Osteoblast (primary cell): Measurements from ENCODE around the gene C20orf144. TPM values are rescaled to one million over a fixed set of nuclear protein-coding genes. Genes with fewer than 3 reads are reported as not detected.

ENCODE experiments used
- DNase-seq: peaks from one replicate; pipeline ENCODE4 v3.0.0; 2011; ENCODE audit warnings: low spot score, mixed read lengths; ENCODE audit not compliant: insufficient read length; ENCODE audit errors: missing footprints
- H2AFZ ChIP-seq: 2 replicates; pipeline ENCODE4 v1.6.0; 2011; ENCODE audit warnings: mild to moderate bottlenecking, low read length
- H3K27ac ChIP-seq: 2 replicates; pipeline ENCODE4 v1.5.1; 2011; ENCODE audit warnings: mild to moderate bottlenecking, low read depth, low read length, moderate library complexity
- H3K27me3 ChIP-seq: 2 replicates; pipeline ENCODE4 v1.6.0; 2012; ENCODE audit warnings: mild to moderate bottlenecking, control low read depth, inconsistent platforms, low read length, moderate library complexity; ENCODE audit not compliant: insufficient read depth
- H3K36me3 ChIP-seq: 2 replicates; pipeline ENCODE4 v1.5.1; 2011; ENCODE audit warnings: mild to moderate bottlenecking, low read length, control low read depth, moderate library complexity; ENCODE audit not compliant: insufficient read depth
- H3K4me1 ChIP-seq: 2 replicates; pipeline ENCODE4 v1.5.1; 2011; ENCODE audit warnings: mild to moderate bottlenecking, low read length, control low read depth, moderate library complexity; ENCODE audit not compliant: insufficient read depth
- H3K4me2 ChIP-seq: 2 replicates; pipeline ENCODE4 v1.6.0; 2011; ENCODE audit warnings: mild to moderate bottlenecking, low read length; ENCODE audit not compliant: insufficient read depth
- H3K4me3 ChIP-seq: fragments of 200-600 bp; sonication (generic); 3 replicates; pipeline ENCODE4 v1.5.1; 2012; ENCODE audit warnings: mild to moderate bottlenecking, low read length, inconsistent platforms; ENCODE audit not compliant: insufficient read depth
- H3K79me2 ChIP-seq: 2 replicates; pipeline ENCODE4 v1.6.0; 2012; ENCODE audit warnings: mild to moderate bottlenecking, low read length, control low read depth, inconsistent platforms; ENCODE audit not compliant: insufficient read depth
- H3K9me3 ChIP-seq: 2 replicates; pipeline ENCODE4 v1.5.1; 2011; ENCODE audit warnings: low read depth, low read length, control low read depth
- H4K20me1 ChIP-seq: 2 replicates; pipeline ENCODE4 v1.6.0; 2012; ENCODE audit warnings: mild to moderate bottlenecking, low read length, control low read depth; ENCODE audit not compliant: insufficient read depth
- total RNA-seq: library from RNA; depleted of rRNA; stranded (reverse); fragments of >200 nt; gene quantifications from 2 replicates; pipeline ENCODE4 v1.2.3, GENCODE V29; 2012
- TF ChIP-seq, protein P1 (sequence below): IDR thresholded peaks from 2 replicates; pipeline ENCODE4 v1.5.1; 2011; ENCODE audit warnings: mild to moderate bottlenecking, low read depth, low read length, moderate library complexity; ENCODE audit errors: extremely low read depth

The C20orf144 gene
- total RNA-seq, 1 donor = under 0.01 TPM

DNA sequence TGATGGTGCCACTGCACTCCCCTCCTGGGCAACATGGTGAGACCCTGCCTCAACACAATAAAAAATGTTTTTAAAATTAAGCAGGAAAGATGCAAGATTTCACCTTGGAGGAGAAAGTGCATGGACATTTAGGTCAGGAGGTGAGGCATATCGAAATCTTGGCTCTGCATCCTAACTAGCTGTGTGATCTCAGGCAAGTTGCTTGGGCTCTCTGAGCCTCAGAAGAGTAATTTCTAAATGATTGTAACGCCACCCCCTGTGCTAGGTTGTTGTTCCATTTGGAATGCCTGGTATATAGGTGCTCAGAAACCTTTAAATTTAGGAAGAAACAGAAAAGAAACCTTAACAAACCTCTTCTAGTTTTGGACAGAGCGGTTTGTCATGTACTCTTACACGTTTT, 35.9 kb upstream of the C20orf144 start:
- H3K4me3 ChIP-seq = no peak overlapping the region
- no peaks in the 10 kb centered on the region for H3K79me2 ChIP-seq
- no peaks in the 10 kb centered on the region for H3K9me3 ChIP-seq
- TF ChIP-seq, protein P1, sequence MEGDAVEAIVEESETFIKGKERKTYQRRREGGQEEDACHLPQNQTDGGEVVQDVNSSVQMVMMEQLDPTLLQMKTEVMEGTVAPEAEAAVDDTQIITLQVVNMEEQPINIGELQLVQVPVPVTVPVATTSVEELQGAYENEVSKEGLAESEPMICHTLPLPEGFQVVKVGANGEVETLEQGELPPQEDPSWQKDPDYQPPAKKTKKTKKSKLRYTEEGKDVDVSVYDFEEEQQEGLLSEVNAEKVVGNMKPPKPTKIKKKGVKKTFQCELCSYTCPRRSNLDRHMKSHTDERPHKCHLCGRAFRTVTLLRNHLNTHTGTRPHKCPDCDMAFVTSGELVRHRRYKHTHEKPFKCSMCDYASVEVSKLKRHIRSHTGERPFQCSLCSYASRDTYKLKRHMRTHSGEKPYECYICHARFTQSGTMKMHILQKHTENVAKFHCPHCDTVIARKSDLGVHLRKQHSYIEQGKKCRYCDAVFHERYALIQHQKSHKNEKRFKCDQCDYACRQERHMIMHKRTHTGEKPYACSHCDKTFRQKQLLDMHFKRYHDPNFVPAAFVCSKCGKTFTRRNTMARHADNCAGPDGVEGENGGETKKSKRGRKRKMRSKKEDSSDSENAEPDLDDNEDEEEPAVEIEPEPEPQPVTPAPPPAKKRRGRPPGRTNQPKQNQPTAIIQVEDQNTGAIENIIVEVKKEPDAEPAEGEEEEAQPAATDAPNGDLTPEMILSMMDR = no peak
- DNase-seq = no peak
- H3K27ac ChIP-seq = no peak overlapping the region
- H2AFZ ChIP-seq = no peak overlapping the region
- no peaks in the 10 kb centered on the region for H3K27me3 ChIP-seq
- no peak overlapping the region for H3K4me2 ChIP-seq
- peaks cover 2% of the 10 kb centered on the region for H4K20me1 ChIP-seq
- no peaks in the 10 kb centered on the region for H3K4me1 ChIP-seq
- peaks cover 43% of the 10 kb centered on the region for H3K36me3 ChIP-seq

DNA sequence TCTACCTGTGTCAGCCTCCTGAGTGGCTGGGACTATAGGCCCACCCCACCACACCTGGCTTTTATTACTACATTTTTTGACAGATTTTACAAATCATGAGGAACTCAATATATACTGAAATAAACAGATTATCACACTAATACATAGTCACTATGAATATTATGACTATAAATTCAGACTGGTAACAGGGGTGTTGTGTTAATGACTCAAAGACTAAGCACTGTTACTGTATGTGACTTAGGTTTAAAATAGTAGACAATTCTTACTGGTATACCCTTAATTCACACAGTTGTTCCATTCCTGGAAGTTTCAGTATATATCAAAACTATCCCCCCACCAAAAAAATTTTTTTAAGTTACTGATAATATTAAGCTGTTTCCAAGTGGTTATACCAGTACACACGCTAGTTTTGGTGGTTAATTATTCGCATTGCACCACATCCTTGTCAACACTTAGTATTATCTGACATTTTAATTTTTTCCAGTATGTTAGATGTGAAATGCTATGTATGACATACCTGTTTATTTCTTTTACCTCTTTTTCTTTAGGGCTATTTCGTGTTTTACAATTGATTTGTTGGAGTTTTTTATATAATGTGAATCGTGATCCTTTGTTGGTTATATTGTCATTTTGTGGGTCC, 34.4 kb upstream of the C20orf144 start:
- H3K36me3 ChIP-seq = peaks cover 43% of the 10 kb centered on the region
- H3K9me3 ChIP-seq = no peaks in the 10 kb centered on the region
- DNase-seq = no peak
- H3K4me1 ChIP-seq = no peaks in the 10 kb centered on the region
- TF ChIP-seq, protein P1 = no peak
- H2AFZ ChIP-seq = no peak overlapping the region
- H3K4me3 ChIP-seq = no peak overlapping the region
- H3K79me2 ChIP-seq = no peaks in the 10 kb centered on the region
- H3K4me2 ChIP-seq = no peak overlapping the region
- no peak overlapping the region for H3K27ac ChIP-seq
- H4K20me1 ChIP-seq = peaks cover 2% of the 10 kb centered on the region
- no peaks in the 10 kb centered on the region for H3K27me3 ChIP-seq

DNA sequence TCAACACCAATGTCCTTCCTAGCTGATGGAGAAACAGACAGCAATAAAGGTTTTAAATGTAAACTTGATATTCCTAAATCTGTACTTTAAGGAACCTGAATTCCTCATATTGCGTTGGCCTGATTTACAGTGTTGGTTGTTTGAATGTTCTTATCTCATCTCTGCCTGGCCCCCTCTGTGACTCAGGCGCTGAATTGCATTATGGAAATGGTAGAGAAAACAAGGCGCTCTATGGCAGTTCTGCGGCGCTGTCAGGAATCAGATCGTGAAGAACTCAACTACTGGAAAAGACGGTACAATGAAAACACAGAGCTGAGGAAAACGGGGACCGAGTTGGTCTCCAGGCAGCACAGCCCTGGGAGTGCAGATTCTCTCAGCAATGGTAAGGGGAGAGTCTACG, 32.6 kb upstream of the C20orf144 start:
- TF ChIP-seq, protein P1 = no peak

DNA sequence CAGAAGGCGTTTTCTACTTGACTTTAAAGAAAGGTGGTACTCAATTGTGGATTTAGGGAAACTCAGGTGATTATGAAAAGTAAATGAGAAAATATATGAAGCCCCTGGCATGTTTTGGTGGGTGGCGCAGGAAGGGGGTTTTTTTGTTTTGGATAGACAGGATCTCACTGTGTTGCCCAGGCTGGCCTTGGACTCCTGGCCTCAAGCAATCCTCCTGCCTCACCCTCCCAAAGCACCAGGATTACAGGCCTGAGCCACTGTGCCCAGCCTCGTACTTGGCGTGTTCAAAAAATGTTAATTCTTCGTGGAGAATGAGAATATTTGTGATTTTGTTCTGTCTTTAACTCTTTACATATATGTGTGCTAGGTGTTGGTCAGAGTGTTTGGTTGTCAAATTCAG, 32.1 kb upstream of the C20orf144 start:
- TF ChIP-seq, protein P1 = no peak

More for the DNA sequence above, 32.6 kb upstream of the C20orf144 start:
- Histone ChIP-seq H3K4me1 (no peaks in the 10 kb centered on the region), H2AFZ (no peak overlapping the region), H3K9me3 (no peaks in the 10 kb centered on the region), H3K27me3 (no peaks in the 10 kb centered on the region), H3K79me2 (no peaks in the 10 kb centered on the region), H3K4me3 (no peak overlapping the region), H3K36me3 (peaks cover 41% of the 10 kb centered on the region), H3K4me2 (no peak overlapping the region), H3K27ac (no peak overlapping the region), H4K20me1 (peaks cover 2% of the 10 kb centered on the region)
- DNase-seq = no peak

More for the DNA sequence above, 32.1 kb upstream of the C20orf144 start:
- no peaks in the 10 kb centered on the region for H3K9me3 ChIP-seq
- H2AFZ ChIP-seq = no peak overlapping the region
- H4K20me1 ChIP-seq = peaks cover 2% of the 10 kb centered on the region
- no peak overlapping the region for H3K4me3 ChIP-seq
- H3K4me2 ChIP-seq = no peak overlapping the region
- no peak for DNase-seq
- peaks cover 41% of the 10 kb centered on the region for H3K36me3 ChIP-seq
- no peak overlapping the region for H3K27ac ChIP-seq
- no peaks in the 10 kb centered on the region for H3K4me1 ChIP-seq
- H3K27me3 ChIP-seq = no peaks in the 10 kb centered on the region
- no peaks in the 10 kb centered on the region for H3K79me2 ChIP-seq
